A549 (cell line): ENCODE data around the gene PRELID3B. TPM values are rescaled to one million over a fixed set of nuclear protein-coding genes. Genes with fewer than 3 reads are reported as not detected.

Experiments used
- ATAC-seq, 2 experiments: fragments of 200-7000 bp in 1 of 2; fragments of >200 bp in 1 of 2; cut with Nextera tagmentation in 1 of 2; cut with Tn5 transposase in 1 of 2; 3 replicates each; pipeline versions ENCODE4 v1.8.0 to v1.9.1; 2018 to 2020; ENCODE audit warnings: mild to moderate bottlenecking in 1 of 2, moderate library complexity in 1 of 2
- CTCF ChIA-PET: fragments of 300-600 bp; sonication (Branson Sonifier 250); formaldehyde crosslinking; extraction: SDS; loops from one replicate; lab custom pipeline; 2021; ENCODE audit warnings: antibody characterized with exemption, inconsistent platforms; lab: Yijun Ruan, JAX
- POLR2A ChIA-PET: fragments of 350-600 bp; formaldehyde crosslinking; extraction: SDS; loops from one replicate; lab custom pipeline; 2021; ENCODE audit warnings: antibody characterized with exemption, inconsistent platforms; lab: Yijun Ruan, JAX
- DNase-seq, 2 experiments: peaks; one replicate each; pipeline versions ENCODE4 v3.0.0 to v3.0.0-alpha.2; 2011 to 2016; ENCODE audit warnings: low read depth in 1 of 2, low spot score in 1 of 2
- FAIRE-seq: peaks from 2 replicates; lab custom pipeline; 2011; peaks lifted over from hg19 to GRCh38; lab: Jason Lieb, UNC
- H3K27ac ChIP-seq, 2 experiments: fragments of >200 bp; sonication (Bioruptor Twin); formaldehyde crosslinking; 3 replicates each; pipeline ENCODE4 v1.5.1; 2016 to 2017
- H3K4me1 ChIP-seq: fragments of >200 bp; sonication (Bioruptor Twin); formaldehyde crosslinking; 3 replicates; pipeline ENCODE4 v1.6.1; 2016
- H3K4me2 ChIP-seq: fragments of >200 bp; sonication (Bioruptor Twin); formaldehyde crosslinking; 3 replicates; pipeline ENCODE4 v1.6.1; 2016
- H3K4me3 ChIP-seq: fragments of >200 bp; sonication (Bioruptor Twin); formaldehyde crosslinking; 3 replicates; pipeline ENCODE4 v1.5.1; 2016
- H3K9me3 ChIP-seq: fragments of >200 bp; sonication (Bioruptor Twin); formaldehyde crosslinking; 3 replicates; pipeline ENCODE4 v1.6.1; 2016
- E2F6 ChIP-seq: IDR thresholded peaks from 2 replicates; pipeline ENCODE4 v1.6.1; 2012; ENCODE audit warnings: low read depth, borderline replicate concordance
- EHF ChIP-seq: fragments of 250-450 bp; sonication (Bioruptor Pico); IDR thresholded peaks from 2 replicates; pipeline ENCODE4 v1.5.0; 2020; ENCODE audit warnings: mild to moderate bottlenecking
- EHMT2 ChIP-seq: fragments of 200-600 bp; sonication (generic); IDR thresholded peaks from 2 replicates; pipeline ENCODE4 v1.6.1; 2016; ENCODE audit warnings: antibody characterized with exemption, low read depth, mild to moderate bottlenecking, moderate library complexity
- EP300 ChIP-seq, 2 experiments: fragments of >200 bp; sonication (Bioruptor Twin); formaldehyde crosslinking; IDR thresholded peaks; 2 replicates in 1 of 2; 3 replicates in 1 of 2; pipeline ENCODE4 v1.6.1; 2016 to 2017
- HES2 ChIP-seq: fragments of >200 bp; sonication (Bioruptor Twin); formaldehyde crosslinking; IDR thresholded peaks from 2 replicates; pipeline ENCODE4 v1.6.1; 2016
- HOXA7 ChIP-seq: fragments of 250-450 bp; sonication (Bioruptor Pico); IDR thresholded peaks from 2 replicates; pipeline ENCODE4 v1.5.0; 2020; ENCODE audit warnings: mild to moderate bottlenecking, moderate library complexity
- HOXB13 ChIP-seq: fragments of 250-450 bp; sonication (Bioruptor Pico); IDR thresholded peaks from 2 replicates; pipeline ENCODE4 v1.5.0; 2020; ENCODE audit warnings: low read depth, mild to moderate bottlenecking, moderate library complexity
- HOXB5 ChIP-seq: fragments of 250-450 bp; sonication (Bioruptor Pico); IDR thresholded peaks from 2 replicates; pipeline ENCODE4 v1.5.0; 2020; ENCODE audit warnings: mild to moderate bottlenecking, moderate library complexity
- JUNB ChIP-seq: fragments of >200 bp; sonication (Bioruptor Twin); formaldehyde crosslinking; IDR thresholded peaks from 2 replicates; pipeline ENCODE4 v1.6.1; 2016
- KDM1A ChIP-seq: fragments of 200-600 bp; sonication (generic); IDR thresholded peaks from 2 replicates; pipeline ENCODE4 v1.6.1; 2016; ENCODE audit warnings: low read depth, mild to moderate bottlenecking
- RAD21 ChIP-seq, 2 experiments: fragments of >200 bp in 1 of 2; sonication (Bioruptor Twin) in 1 of 2; formaldehyde crosslinking in 1 of 2; IDR thresholded peaks in 1 of 2; conservative IDR thresholded peaks in 1 of 2; 2 replicates in 1 of 2; 3 replicates in 1 of 2; pipeline ENCODE4 v1.6.1; 2012 to 2018; ENCODE audit warnings: inconsistent platforms in 1 of 2
- SMC3 ChIP-seq: fragments of >200 bp; sonication (Bioruptor Twin); formaldehyde crosslinking; IDR thresholded peaks from 3 replicates; pipeline ENCODE4 v1.6.1; 2018; ENCODE audit warnings: inconsistent platforms
- TP53 ChIP-seq: fragments of 250-450 bp; sonication (Bioruptor Pico); IDR thresholded peaks from 2 replicates; pipeline ENCODE4 v1.5.0; 2021; ENCODE audit warnings: mild to moderate bottlenecking, moderate library complexity
- ZNF302 ChIP-seq: fragments of 250-450 bp; sonication (Bioruptor Pico); IDR thresholded peaks from 2 replicates; pipeline ENCODE4 v1.9.0; 2021; ENCODE audit warnings: inconsistent platforms, mild to moderate bottlenecking, moderate library complexity
- WGBS: methylation state at CpG from one replicate; pipeline ENCODE4 v1.1.6; 2017; ENCODE audit errors: missing lambda C conversion rate; 5-methylcytosine and 5-hydroxymethylcytosine counted together
- polyA plus RNA-seq, 4 experiments: library from polyadenylated mRNA; depleted of rRNA in 3 of 4; stranded (reverse); fragments of >200 nt; fragmentation: RNase III in 1 of 4; extraction: RNeasy Plus Mini Kit Qiagen cat#74134 plus additional on column Dnase treatment in 1 of 4; gene quantifications; 2 replicates in 3 of 4; 3 replicates in 1 of 4; pipeline ENCODE4 v1.2.3, GENCODE V29; 2011 to 2017
- TF ChIP-seq, protein P1 (sequence below): fragments of 250-450 bp; sonication (Bioruptor Pico); IDR thresholded peaks from 2 replicates; pipeline ENCODE4 v1.5.0; 2020; ENCODE audit warnings: low read depth, mild to moderate bottlenecking, moderate library complexity
- TF ChIP-seq, protein P2 (sequence below): fragments of >200 bp; sonication (Bioruptor Twin); formaldehyde crosslinking; IDR thresholded peaks from 3 replicates; pipeline ENCODE4 v1.5.1; 2016
- TF ChIP-seq, protein P3 (sequence below): fragments of 200-600 bp; sonication (generic); IDR thresholded peaks from 2 replicates; pipeline ENCODE4 v1.6.1; 2016; ENCODE audit warnings: antibody characterized with exemption, mild to moderate bottlenecking, moderate library complexity
- TF ChIP-seq, protein P4 (sequence below): fragments of 150-350 bp; IDR thresholded peaks from 2 replicates; pipeline ENCODE4 v1.6.1; 2014; ENCODE audit warnings: low read depth, mild to moderate bottlenecking, low read length
- TF ChIP-seq, protein P5 (sequence below): IDR thresholded peaks from 2 replicates; pipeline ENCODE4 v1.6.1; 2012

Gene PRELID3B
- polyA plus RNA-seq, 2 of the 4 experiments (the other 2 are of a cell fraction), result 85.6 to 143 TPM

GRCh38 chr20:59027741-59028320 is 14.8 kb downstream of the PRELID3B start:
- TF ChIP-seq EHMT2 (no peak), TP53 (CRISPR knock-in tag) (no peak), HOXB13 (CRISPR knock-in tag) (no peak), KDM1A (no peak), ZNF302 (CRISPR knock-in tag) (no peak), SMC3 (no peak), EP300 (IDR thresholded peaks at IDR 0.05) (no peak), HOXB5 (CRISPR knock-in tag) (no peak), EHF (no peak), HES2 (no peak), RAD21 (conservative IDR thresholded peaks at IDR 0.05 in 1 of 2, IDR thresholded peaks at IDR 0.05 in 1 of 2) (no peak), JUNB (no peak), HOXA7 (CRISPR knock-in tag) (no peak), E2F6 (no peak)
- TF ChIP-seq, protein P1, sequence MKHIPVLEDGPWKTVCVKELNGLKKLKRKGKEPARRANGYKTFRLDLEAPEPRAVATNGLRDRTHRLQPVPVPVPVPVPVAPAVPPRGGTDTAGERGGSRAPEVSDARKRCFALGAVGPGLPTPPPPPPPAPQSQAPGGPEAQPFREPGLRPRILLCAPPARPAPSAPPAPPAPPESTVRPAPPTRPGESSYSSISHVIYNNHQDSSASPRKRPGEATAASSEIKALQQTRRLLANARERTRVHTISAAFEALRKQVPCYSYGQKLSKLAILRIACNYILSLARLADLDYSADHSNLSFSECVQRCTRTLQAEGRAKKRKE (CRISPR knock-in tag), result no peak
- TF ChIP-seq, protein P2, sequence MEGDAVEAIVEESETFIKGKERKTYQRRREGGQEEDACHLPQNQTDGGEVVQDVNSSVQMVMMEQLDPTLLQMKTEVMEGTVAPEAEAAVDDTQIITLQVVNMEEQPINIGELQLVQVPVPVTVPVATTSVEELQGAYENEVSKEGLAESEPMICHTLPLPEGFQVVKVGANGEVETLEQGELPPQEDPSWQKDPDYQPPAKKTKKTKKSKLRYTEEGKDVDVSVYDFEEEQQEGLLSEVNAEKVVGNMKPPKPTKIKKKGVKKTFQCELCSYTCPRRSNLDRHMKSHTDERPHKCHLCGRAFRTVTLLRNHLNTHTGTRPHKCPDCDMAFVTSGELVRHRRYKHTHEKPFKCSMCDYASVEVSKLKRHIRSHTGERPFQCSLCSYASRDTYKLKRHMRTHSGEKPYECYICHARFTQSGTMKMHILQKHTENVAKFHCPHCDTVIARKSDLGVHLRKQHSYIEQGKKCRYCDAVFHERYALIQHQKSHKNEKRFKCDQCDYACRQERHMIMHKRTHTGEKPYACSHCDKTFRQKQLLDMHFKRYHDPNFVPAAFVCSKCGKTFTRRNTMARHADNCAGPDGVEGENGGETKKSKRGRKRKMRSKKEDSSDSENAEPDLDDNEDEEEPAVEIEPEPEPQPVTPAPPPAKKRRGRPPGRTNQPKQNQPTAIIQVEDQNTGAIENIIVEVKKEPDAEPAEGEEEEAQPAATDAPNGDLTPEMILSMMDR, result no peak
- TF ChIP-seq, protein P3, sequence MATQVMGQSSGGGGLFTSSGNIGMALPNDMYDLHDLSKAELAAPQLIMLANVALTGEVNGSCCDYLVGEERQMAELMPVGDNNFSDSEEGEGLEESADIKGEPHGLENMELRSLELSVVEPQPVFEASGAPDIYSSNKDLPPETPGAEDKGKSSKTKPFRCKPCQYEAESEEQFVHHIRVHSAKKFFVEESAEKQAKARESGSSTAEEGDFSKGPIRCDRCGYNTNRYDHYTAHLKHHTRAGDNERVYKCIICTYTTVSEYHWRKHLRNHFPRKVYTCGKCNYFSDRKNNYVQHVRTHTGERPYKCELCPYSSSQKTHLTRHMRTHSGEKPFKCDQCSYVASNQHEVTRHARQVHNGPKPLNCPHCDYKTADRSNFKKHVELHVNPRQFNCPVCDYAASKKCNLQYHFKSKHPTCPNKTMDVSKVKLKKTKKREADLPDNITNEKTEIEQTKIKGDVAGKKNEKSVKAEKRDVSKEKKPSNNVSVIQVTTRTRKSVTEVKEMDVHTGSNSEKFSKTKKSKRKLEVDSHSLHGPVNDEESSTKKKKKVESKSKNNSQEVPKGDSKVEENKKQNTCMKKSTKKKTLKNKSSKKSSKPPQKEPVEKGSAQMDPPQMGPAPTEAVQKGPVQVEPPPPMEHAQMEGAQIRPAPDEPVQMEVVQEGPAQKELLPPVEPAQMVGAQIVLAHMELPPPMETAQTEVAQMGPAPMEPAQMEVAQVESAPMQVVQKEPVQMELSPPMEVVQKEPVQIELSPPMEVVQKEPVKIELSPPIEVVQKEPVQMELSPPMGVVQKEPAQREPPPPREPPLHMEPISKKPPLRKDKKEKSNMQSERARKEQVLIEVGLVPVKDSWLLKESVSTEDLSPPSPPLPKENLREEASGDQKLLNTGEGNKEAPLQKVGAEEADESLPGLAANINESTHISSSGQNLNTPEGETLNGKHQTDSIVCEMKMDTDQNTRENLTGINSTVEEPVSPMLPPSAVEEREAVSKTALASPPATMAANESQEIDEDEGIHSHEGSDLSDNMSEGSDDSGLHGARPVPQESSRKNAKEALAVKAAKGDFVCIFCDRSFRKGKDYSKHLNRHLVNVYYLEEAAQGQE, result no peak
- TF ChIP-seq, protein P4, sequence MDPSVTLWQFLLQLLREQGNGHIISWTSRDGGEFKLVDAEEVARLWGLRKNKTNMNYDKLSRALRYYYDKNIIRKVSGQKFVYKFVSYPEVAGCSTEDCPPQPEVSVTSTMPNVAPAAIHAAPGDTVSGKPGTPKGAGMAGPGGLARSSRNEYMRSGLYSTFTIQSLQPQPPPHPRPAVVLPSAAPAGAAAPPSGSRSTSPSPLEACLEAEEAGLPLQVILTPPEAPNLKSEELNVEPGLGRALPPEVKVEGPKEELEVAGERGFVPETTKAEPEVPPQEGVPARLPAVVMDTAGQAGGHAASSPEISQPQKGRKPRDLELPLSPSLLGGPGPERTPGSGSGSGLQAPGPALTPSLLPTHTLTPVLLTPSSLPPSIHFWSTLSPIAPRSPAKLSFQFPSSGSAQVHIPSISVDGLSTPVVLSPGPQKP, result no peak
- TF ChIP-seq, protein P5, sequence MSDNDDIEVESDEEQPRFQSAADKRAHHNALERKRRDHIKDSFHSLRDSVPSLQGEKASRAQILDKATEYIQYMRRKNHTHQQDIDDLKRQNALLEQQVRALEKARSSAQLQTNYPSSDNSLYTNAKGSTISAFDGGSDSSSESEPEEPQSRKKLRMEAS, result no peak
- no peak for FAIRE-seq
- Histone ChIP-seq H3K27ac (no peak overlapping the region), H3K4me1 (peaks cover 30% of the 10 kb centered on the region), H3K4me2 (no peak overlapping the region), H3K9me3 (no peaks in the 10 kb centered on the region), H3K4me3 (no peak overlapping the region)
- 91% methylated on average over 8 of the region's 8 CpGs for WGBS
- DNase-seq, result no peak
- CTCF ChIA-PET, result no interaction called here
- POLR2A ChIA-PET, result no interaction called here
- ATAC-seq, result no peak
